ENCODE data around the gene PAOX. TPM values are rescaled to one million over a fixed set of nuclear protein-coding genes. Genes with fewer than 3 reads are reported as not detected.

PAOX gene
- total and polyA plus RNA-seq, 2 experiments from 2014 or later = 4.1 to 8.7 TPM

- peak; percentile 63 for DNase-seq (ENCODE audit: low spot score)
- ATAC-seq = peak; percentile 35
- H3K27ac Mint-ChIP-seq = no peak overlapping the region
- peak; percentile 9; the same call in 1 of the 2 replicates for TF ChIP-seq POLR2AphosphoS5 (IDR thresholded peaks at IDR 0.05; ENCODE audit: low read depth)
- TF ChIP-seq, protein P1, sequence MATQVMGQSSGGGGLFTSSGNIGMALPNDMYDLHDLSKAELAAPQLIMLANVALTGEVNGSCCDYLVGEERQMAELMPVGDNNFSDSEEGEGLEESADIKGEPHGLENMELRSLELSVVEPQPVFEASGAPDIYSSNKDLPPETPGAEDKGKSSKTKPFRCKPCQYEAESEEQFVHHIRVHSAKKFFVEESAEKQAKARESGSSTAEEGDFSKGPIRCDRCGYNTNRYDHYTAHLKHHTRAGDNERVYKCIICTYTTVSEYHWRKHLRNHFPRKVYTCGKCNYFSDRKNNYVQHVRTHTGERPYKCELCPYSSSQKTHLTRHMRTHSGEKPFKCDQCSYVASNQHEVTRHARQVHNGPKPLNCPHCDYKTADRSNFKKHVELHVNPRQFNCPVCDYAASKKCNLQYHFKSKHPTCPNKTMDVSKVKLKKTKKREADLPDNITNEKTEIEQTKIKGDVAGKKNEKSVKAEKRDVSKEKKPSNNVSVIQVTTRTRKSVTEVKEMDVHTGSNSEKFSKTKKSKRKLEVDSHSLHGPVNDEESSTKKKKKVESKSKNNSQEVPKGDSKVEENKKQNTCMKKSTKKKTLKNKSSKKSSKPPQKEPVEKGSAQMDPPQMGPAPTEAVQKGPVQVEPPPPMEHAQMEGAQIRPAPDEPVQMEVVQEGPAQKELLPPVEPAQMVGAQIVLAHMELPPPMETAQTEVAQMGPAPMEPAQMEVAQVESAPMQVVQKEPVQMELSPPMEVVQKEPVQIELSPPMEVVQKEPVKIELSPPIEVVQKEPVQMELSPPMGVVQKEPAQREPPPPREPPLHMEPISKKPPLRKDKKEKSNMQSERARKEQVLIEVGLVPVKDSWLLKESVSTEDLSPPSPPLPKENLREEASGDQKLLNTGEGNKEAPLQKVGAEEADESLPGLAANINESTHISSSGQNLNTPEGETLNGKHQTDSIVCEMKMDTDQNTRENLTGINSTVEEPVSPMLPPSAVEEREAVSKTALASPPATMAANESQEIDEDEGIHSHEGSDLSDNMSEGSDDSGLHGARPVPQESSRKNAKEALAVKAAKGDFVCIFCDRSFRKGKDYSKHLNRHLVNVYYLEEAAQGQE (IDR thresholded peaks at IDR 0.05; ENCODE audit: unreplicated experiment) = no peak
- Histone ChIP-seq H3K27ac (ENCODE audit: low read depth) (no peak overlapping the region), H3K4me1 (ENCODE audit: insufficient read depth) (peaks cover 5% of the 10 kb centered on the region; the same call in 1 of the 2 replicates), H4K20me1 (replicated peaks; ENCODE audit: insufficient read depth) (no peaks in the 10 kb centered on the region; the same call in 1 of the 2 replicates), H3K4me2 (peak overlapping the region; percentile 96), H3K36me3 (ENCODE audit: insufficient read depth) (no peaks in the 10 kb centered on the region), H3F3A (replicated peaks; ENCODE audit: low read depth) (0 out of 2 replicates have a peak, but pooled peaks cover 3% of the 10 kb centered on the region), H2AFZ (peak overlapping the region; percentile 93), H3K4me3 (peak overlapping the region; percentile 74), H3K27me3 (ENCODE audit: insufficient read depth) (peaks cover 60% of the 10 kb centered on the region), H3K79me2 (replicated peaks; ENCODE audit: insufficient read depth) (no peaks in the 10 kb centered on the region), H3K9me2 (ENCODE audit: insufficient read depth) (no peaks in the 10 kb centered on the region)
- peaks cover 41% of the 10 kb centered on the region for H3K27me3 Mint-ChIP-seq (ENCODE audit: insufficient read depth, low read depth, poor library complexity)
- H3K4me1 Mint-ChIP-seq = peaks cover 2% of the 10 kb centered on the region; the same call in 2 of the 3 replicates
- no peaks in the 10 kb centered on the region; the same call in 2 of the 3 replicates for H3K9me3 Mint-ChIP-seq
- peak overlapping the region; percentile 77 for H3K4me3 Mint-ChIP-seq
- no peaks in the 10 kb centered on the region for H3K36me3 Mint-ChIP-seq (ENCODE audit: low read depth)
These were observed 588 bp upstream of the PAOX start for GRCh38 chr10:133378251-133379096.

DNA sequence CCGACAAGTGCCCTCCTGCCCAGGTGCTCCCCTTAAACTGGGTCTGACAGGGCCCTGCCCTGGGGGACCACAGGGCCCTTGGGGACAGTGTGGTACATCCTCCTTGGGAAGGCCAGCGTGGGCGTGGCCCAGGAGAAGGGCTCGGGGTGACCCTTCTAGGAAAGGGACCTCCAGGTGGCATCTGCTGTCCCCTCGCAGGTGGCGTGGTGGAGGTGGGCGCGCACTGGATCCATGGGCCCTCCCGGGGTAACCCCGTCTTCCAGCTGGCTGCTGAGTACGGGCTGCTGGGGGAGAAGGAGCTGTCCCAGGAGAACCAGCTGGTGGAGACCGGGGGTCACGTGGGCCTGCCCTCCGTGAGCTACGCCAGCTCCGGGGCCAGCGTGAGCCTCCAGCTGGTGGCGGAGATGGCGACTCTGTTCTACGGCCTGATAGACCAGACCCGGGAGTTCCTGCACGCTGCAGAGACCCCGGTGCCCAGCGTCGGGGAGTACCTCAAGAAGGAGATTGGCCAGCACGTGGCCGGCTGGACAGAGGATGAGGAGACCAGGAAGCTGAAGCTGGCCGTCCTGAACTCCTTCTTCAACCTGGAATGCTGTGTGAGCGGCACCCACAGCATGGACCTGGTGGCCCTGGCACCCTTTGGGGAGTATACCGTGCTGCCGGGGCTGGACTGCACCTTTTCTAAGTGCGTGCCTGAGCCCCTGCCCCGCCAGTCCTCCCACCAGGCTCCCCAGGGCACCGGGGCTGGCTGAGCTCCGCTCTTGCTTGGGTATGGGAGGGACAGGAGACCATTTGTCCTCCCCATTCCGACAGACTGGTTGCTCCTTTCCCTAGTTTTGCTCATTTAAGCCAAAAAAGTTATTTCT, 972 bp downstream of the PAOX start:
- no peaks in the 10 kb centered on the region; the same call in 1 of the 2 replicates for H4K20me1 ChIP-seq (replicated peaks; ENCODE audit: insufficient read depth)
- H3K4me1 ChIP-seq (ENCODE audit: insufficient read depth) = peaks cover 5% of the 10 kb centered on the region; the same call in 1 of the 2 replicates
- Mint-ChIP-seq H3K4me1 (no peaks in the 10 kb centered on the region), H3K27me3 (ENCODE audit: insufficient read depth, low read depth, poor library complexity) (peaks cover 31% of the 10 kb centered on the region), H3K27ac (no peak overlapping the region), H3K4me3 (peak overlapping the region; percentile 66), H3K36me3 (ENCODE audit: low read depth) (0 out of 3 replicates have a peak, but pooled peaks cover 3% of the 10 kb centered on the region), H3K9me3 (no peaks in the 10 kb centered on the region; the same call in 2 of the 3 replicates)
- no peaks in the 10 kb centered on the region for H3K9me2 ChIP-seq (ENCODE audit: insufficient read depth)
- H3K27ac ChIP-seq (ENCODE audit: low read depth) = no peak overlapping the region
- H3F3A ChIP-seq (replicated peaks; ENCODE audit: low read depth) = no peaks in the 10 kb centered on the region
- no peak for DNase-seq (ENCODE audit: low spot score)
- peak overlapping the region; percentile 68 for H3K4me3 ChIP-seq
- no peaks in the 10 kb centered on the region for H3K79me2 ChIP-seq (replicated peaks; ENCODE audit: insufficient read depth)
- ATAC-seq = peak; percentile 23
- H3K4me2 ChIP-seq = peak overlapping the region; percentile 92
- H2AFZ ChIP-seq = no peak overlapping the region; the same call in 1 of the 2 replicates
- peaks cover 46% of the 10 kb centered on the region for H3K27me3 ChIP-seq (ENCODE audit: insufficient read depth)
- no peaks in the 10 kb centered on the region for H3K36me3 ChIP-seq (ENCODE audit: insufficient read depth)
- TF ChIP-seq, protein P2, sequence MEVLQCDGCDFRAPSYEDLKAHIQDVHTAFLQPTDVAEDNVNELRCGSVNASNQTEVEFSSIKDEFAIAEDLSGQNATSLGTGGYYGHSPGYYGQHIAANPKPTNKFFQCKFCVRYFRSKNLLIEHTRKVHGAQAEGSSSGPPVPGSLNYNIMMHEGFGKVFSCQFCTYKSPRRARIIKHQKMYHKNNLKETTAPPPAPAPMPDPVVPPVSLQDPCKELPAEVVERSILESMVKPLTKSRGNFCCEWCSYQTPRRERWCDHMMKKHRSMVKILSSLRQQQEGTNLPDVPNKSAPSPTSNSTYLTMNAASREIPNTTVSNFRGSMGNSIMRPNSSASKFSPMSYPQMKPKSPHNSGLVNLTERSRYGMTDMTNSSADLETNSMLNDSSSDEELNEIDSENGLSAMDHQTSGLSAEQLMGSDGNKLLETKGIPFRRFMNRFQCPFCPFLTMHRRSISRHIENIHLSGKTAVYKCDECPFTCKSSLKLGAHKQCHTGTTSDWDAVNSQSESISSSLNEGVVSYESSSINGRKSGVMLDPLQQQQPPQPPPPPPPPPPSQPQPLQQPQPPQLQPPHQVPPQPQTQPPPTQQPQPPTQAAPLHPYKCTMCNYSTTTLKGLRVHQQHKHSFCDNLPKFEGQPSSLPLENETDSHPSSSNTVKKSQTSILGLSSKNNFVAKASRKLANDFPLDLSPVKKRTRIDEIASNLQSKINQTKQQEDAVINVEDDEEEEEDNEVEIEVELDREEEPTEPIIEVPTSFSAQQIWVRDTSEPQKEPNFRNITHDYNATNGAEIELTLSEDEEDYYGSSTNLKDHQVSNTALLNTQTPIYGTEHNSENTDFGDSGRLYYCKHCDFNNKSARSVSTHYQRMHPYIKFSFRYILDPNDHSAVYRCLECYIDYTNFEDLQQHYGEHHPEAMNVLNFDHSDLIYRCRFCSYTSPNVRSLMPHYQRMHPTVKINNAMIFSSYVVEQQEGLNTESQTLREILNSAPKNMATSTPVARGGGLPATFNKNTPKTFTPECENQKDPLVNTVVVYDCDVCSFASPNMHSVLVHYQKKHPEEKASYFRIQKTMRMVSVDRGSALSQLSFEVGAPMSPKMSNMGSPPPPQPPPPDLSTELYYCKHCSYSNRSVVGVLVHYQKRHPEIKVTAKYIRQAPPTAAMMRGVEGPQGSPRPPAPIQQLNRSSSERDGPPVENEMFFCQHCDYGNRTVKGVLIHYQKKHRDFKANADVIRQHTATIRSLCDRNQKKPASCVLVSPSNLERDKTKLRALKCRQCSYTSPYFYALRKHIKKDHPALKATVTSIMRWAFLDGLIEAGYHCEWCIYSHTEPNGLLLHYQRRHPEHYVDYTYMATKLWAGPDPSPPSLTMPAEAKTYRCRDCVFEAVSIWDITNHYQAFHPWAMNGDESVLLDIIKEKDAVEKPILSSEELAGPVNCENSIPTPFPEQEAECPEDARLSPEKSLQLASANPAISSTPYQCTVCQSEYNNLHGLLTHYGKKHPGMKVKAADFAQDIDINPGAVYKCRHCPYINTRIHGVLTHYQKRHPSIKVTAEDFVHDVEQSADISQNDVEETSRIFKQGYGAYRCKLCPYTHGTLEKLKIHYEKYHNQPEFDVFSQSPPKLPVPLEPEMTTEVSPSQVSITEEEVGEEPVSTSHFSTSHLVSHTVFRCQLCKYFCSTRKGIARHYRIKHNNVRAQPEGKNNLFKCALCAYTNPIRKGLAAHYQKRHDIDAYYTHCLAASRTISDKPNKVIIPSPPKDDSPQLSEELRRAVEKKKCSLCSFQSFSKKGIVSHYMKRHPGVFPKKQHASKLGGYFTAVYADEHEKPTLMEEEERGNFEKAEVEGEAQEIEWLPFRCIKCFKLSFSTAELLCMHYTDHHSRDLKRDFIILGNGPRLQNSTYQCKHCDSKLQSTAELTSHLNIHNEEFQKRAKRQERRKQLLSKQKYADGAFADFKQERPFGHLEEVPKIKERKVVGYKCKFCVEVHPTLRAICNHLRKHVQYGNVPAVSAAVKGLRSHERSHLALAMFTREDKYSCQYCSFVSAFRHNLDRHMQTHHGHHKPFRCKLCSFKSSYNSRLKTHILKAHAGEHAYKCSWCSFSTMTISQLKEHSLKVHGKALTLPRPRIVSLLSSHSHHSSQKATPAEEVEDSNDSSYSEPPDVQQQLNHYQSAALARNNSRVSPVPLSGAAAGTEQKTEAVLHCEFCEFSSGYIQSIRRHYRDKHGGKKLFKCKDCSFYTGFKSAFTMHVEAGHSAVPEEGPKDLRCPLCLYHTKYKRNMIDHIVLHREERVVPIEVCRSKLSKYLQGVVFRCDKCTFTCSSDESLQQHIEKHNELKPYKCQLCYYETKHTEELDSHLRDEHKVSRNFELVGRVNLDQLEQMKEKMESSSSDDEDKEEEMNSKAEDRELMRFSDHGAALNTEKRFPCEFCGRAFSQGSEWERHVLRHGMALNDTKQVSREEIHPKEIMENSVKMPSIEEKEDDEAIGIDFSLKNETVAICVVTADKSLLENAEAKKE (CRISPR knock-in tag; IDR thresholded peaks at IDR 0.05) = no peak
- TF ChIP-seq CTCF (conservative IDR thresholded peaks at IDR 0.05; ENCODE audit: low read depth in 2 of 2) = no peak

All from GM23338 (cell line).